H1 (cell line): ENCODE measurements around the gene PDRG1. TPM values are rescaled to one million over a fixed set of nuclear protein-coding genes. Genes with fewer than 3 reads are reported as not detected.

Experiments
- CTCF ChIA-PET: fragments of 300-600 bp; sonication (Branson Sonifier 250); formaldehyde crosslinking; loops from one replicate; lab custom pipeline; 2021; ENCODE audit not compliant: partially characterized antibody; lab: Charles Lee
- POLR2A ChIA-PET: fragments of 300-600 bp; sonication (Branson Sonifier 250); formaldehyde crosslinking; loops from one replicate; lab custom pipeline; 2021; ENCODE audit warnings: inconsistent platforms; ENCODE audit not compliant: partially characterized antibody; lab: Charles Lee
- DNase-seq, 2 experiments: peaks; one replicate each; pipeline versions ENCODE4 v3.0.0 to v3.0.0-alpha.2; 2010 to 2022; ENCODE audit warnings: low spot score in 2 of 2, low read depth in 1 of 2, mixed read lengths in 1 of 2
- FAIRE-seq: peaks from 2 replicates; lab custom pipeline; 2011; peaks lifted over from hg19 to GRCh38; lab: Jason Lieb, UNC
- H2AFZ ChIP-seq: 2 replicates; pipeline ENCODE4 v1.8.1; 2012; ENCODE audit warnings: low read length, inconsistent platforms
- H2AK5ac ChIP-seq: 2 replicates; pipeline ENCODE4 v1.6.1; 2013; ENCODE audit warnings: low read depth, low read length
- H2BK120ac ChIP-seq: replicated peaks from 2 replicates; pipeline ENCODE3; 2013; ENCODE audit warnings: low read depth, low read length, inconsistent platforms
- H2BK12ac ChIP-seq: 2 replicates; pipeline ENCODE4 v1.6.1; 2013; ENCODE audit warnings: low read depth, low read length
- H2BK15ac ChIP-seq: 2 replicates; pipeline ENCODE4 v1.6.1; 2013; ENCODE audit warnings: low read length
- H2BK20ac ChIP-seq: 2 replicates; pipeline ENCODE4 v1.6.1; 2013; ENCODE audit warnings: low read length
- H2BK5ac ChIP-seq: 2 replicates; pipeline ENCODE4 v1.6.1; 2013; ENCODE audit warnings: low read depth, low read length
- H3K14ac ChIP-seq: 2 replicates; pipeline ENCODE4 v1.6.1; 2013; ENCODE audit warnings: inconsistent platforms; ENCODE audit not compliant: insufficient read length
- H3K18ac ChIP-seq: 2 replicates; pipeline ENCODE4 v1.6.1; 2013; ENCODE audit warnings: low read length; ENCODE audit errors: extremely low read depth
- H3K23ac ChIP-seq: 2 replicates; pipeline ENCODE4 v1.6.1; 2013; ENCODE audit warnings: inconsistent platforms; ENCODE audit not compliant: insufficient read length
- H3K23me2 ChIP-seq: 2 replicates; pipeline ENCODE4 v1.6.1; 2013; ENCODE audit warnings: low read depth, low read length
- H3K27ac ChIP-seq: 2 replicates; pipeline ENCODE4 v1.6.1; 2011; ENCODE audit warnings: low read depth, low read length, inconsistent platforms
- H3K27me3 ChIP-seq, 4 experiments: replicated peaks in 1 of 4; 1 replicate in 1 of 4; 2 replicates in 3 of 4; pipeline versions ENCODE4 v1.6.1 to v1.8.1; 2011 to 2013; ENCODE audit warnings: low read length in 3 of 4, mild to moderate bottlenecking in 3 of 4, inconsistent platforms in 2 of 4, mixed read lengths in 2 of 4, moderate library complexity in 1 of 4; ENCODE audit not compliant: control insufficient read depth in 3 of 4, insufficient read depth in 3 of 4; ENCODE audit errors: extremely low read depth in 1 of 4
- H3K36me3 ChIP-seq, 4 experiments: 2 replicates each; pipeline versions ENCODE4 v1.6.1 to v1.8.1; 2011 to 2013; ENCODE audit warnings: mild to moderate bottlenecking in 4 of 4, low read length in 3 of 4, moderate library complexity in 2 of 4, control low read depth in 1 of 4, inconsistent platforms in 1 of 4; ENCODE audit not compliant: insufficient read depth in 4 of 4, control insufficient read depth in 2 of 4
- H3K4ac ChIP-seq: replicated peaks from 2 replicates; pipeline ENCODE3; 2013; ENCODE audit warnings: low read length, low read depth, mixed read lengths, inconsistent platforms; ENCODE audit not compliant: insufficient read length
- H3K4me1 ChIP-seq, 4 experiments: replicated peaks in 1 of 4; 1 replicate in 1 of 4; 2 replicates in 3 of 4; pipeline versions ENCODE4 v1.6.1 to v1.8.1; 2011 to 2013; ENCODE audit warnings: low read length in 3 of 4, inconsistent platforms in 2 of 4, mixed read lengths in 1 of 4; ENCODE audit not compliant: insufficient read depth in 4 of 4, control insufficient read depth in 3 of 4
- H3K4me2 ChIP-seq, 2 experiments: 2 replicates each; pipeline versions ENCODE4 v1.6.1 to v1.8.1; 2011 to 2013; ENCODE audit warnings: low read depth in 2 of 2, low read length in 2 of 2, control low read depth in 1 of 2, inconsistent platforms in 1 of 2, mild to moderate bottlenecking in 1 of 2; ENCODE audit not compliant: insufficient read depth in 1 of 2
- H3K4me3 ChIP-seq, 4 experiments: fragments of 200-600, 300-600 bp in 1 of 4; sonication (generic), shearing (Covaris generic), sonication (Bioruptor Twin) in 1 of 4; 2 replicates each; pipeline versions ENCODE4 v1.5.1 to v1.8.1; 2011 to 2016; ENCODE audit warnings: low read length in 4 of 4, low read depth in 3 of 4, control low read depth in 2 of 4, inconsistent platforms in 2 of 4, mild to moderate bottlenecking in 2 of 4, mixed read lengths in 1 of 4, moderate library complexity in 1 of 4; ENCODE audit not compliant: insufficient read depth in 2 of 4; ENCODE audit errors: extremely low read depth in 1 of 4
- H3K56ac ChIP-seq: replicated peaks from 2 replicates; pipeline ENCODE3; 2013; ENCODE audit warnings: low read depth, mild to moderate bottlenecking, mixed read lengths, low read length, inconsistent platforms; ENCODE audit not compliant: insufficient read length
- H3K79me1 ChIP-seq: 2 replicates; pipeline ENCODE4 v1.6.1; 2013; ENCODE audit warnings: low read depth, low read length, control low read depth
- H3K79me2 ChIP-seq, 2 experiments: 2 replicates each; pipeline versions ENCODE4 v1.6.1 to v1.8.1; 2012 to 2013; ENCODE audit warnings: low read length in 2 of 2, mild to moderate bottlenecking in 2 of 2, inconsistent platforms in 1 of 2; ENCODE audit not compliant: insufficient read depth in 2 of 2, control insufficient read depth in 1 of 2
- H3K9ac ChIP-seq, 4 experiments: replicated peaks in 1 of 4; 1 replicate in 1 of 4; 2 replicates in 3 of 4; pipeline versions ENCODE4 v1.6.1 to v1.8.1; 2011 to 2013; ENCODE audit warnings: low read depth in 3 of 4, low read length in 3 of 4, control low read depth in 2 of 4, mild to moderate bottlenecking in 2 of 4, moderate library complexity in 2 of 4, inconsistent platforms in 1 of 4; ENCODE audit errors: extremely low read depth in 1 of 4
- H3K9me3 ChIP-seq, 2 experiments: 2 replicates each; pipeline versions ENCODE4 v1.6.1 to v1.8.1; 2012 to 2013; ENCODE audit warnings: mild to moderate bottlenecking in 2 of 2, moderate library complexity in 2 of 2, control low read depth in 1 of 2, inconsistent platforms in 1 of 2, low read depth in 1 of 2, low read length in 1 of 2, mixed read lengths in 1 of 2; ENCODE audit not compliant: insufficient read depth in 2 of 2
- H4K20me1 ChIP-seq, 2 experiments: replicated peaks in 1 of 2; 2 replicates each; pipeline versions ENCODE3 to v1.8.1; 2011 to 2013; ENCODE audit warnings: inconsistent platforms in 2 of 2, low read length in 2 of 2, mild to moderate bottlenecking in 1 of 2; ENCODE audit not compliant: insufficient read depth in 2 of 2, control insufficient read depth in 1 of 2
- H4K5ac ChIP-seq: 2 replicates; pipeline ENCODE4 v1.6.1; 2013; ENCODE audit warnings: low read length, low read depth, mixed read lengths, inconsistent platforms; ENCODE audit not compliant: insufficient read length
- H4K8ac ChIP-seq: 2 replicates; pipeline ENCODE4 v1.8.0; 2013; ENCODE audit warnings: mild to moderate bottlenecking, moderate library complexity, low read length, inconsistent platforms; ENCODE audit not compliant: insufficient read depth; ENCODE audit errors: extremely low read depth
- H4K91ac ChIP-seq: replicated peaks from 2 replicates; pipeline ENCODE3; 2013; ENCODE audit warnings: low read length, mixed read lengths, inconsistent platforms; ENCODE audit not compliant: insufficient read length
- CHD1 ChIP-seq: IDR thresholded peaks from 2 replicates; pipeline ENCODE4 v1.6.1; 2012; ENCODE audit warnings: low read depth, low read length, improper control_type of control experiment
- GABPA ChIP-seq: IDR thresholded peaks from 2 replicates; pipeline ENCODE4 v1.6.1; 2011; ENCODE audit warnings: mild to moderate bottlenecking, low read length, moderate library complexity, borderline replicate concordance; ENCODE audit not compliant: insufficient read depth
- POLR2AphosphoS5 ChIP-seq: IDR thresholded peaks from 2 replicates; pipeline ENCODE4 v1.6.1; 2011; ENCODE audit warnings: low read depth, low read length
- SIRT6 ChIP-seq: IDR thresholded peaks from one replicate; pipeline ENCODE4 v1.7.1; 2012; ENCODE audit warnings: low read length, inconsistent platforms
- SRF ChIP-seq: IDR thresholded peaks from 2 replicates; pipeline ENCODE4 v1.6.1; 2011; ENCODE audit warnings: mild to moderate bottlenecking, low read depth, low read length, moderate library complexity
- WGBS, 2 experiments: shearing (Covaris generic) in 1 of 2; methylation state at CpG; one replicate each; pipeline versions ENCODE4 v1.1.6 to v1.1.7; 2013 to 2015; ENCODE audit warnings: low lambda C conversion rate in 2 of 2, mixed read lengths in 2 of 2, inconsistent platforms in 1 of 2, low coverage in 1 of 2, missing lambda C conversion rate in 1 of 2; ENCODE audit not compliant: insufficient replicate concordance in 2 of 2, insufficient coverage in 1 of 2, insufficient read length in 1 of 2; ENCODE audit errors: extremely low coverage in 1 of 2, missing lambda C conversion rate in 1 of 2; 5-methylcytosine and 5-hydroxymethylcytosine counted together
- polyA plus RNA-seq, 7 experiments: library from polyadenylated mRNA; depleted of rRNA in 3 of 7; stranded (reverse) in 5 of 7; unstranded in 2 of 7; fragments of >200 nt in 5 of 7; fragments of 200-250 nt in 2 of 7; gene quantifications; 1 replicate in 5 of 7; 2 replicates in 1 of 7; 4 replicates in 1 of 7; pipeline versions ENCODE4 v1.2.1 to v1.2.3, GENCODE V29; 2011 to 2013; ENCODE audit warnings: missing spikeins in 2 of 7, mixed read lengths in 2 of 7
- total RNA-seq: library from RNA; stranded (reverse); fragmentation: NEBNext Ultra II Directional; extraction: Animal tissue kit (Norgen Biotek cat#: 25700); gene quantifications from 2 replicates; pipeline ENCODE4 v1.2.1, GENCODE V29; 2021

PDRG1 gene
- total and polyA plus RNA-seq, 2 of the 8 experiments (the other 6 are each of a cell fraction or from before 2014, with no cell fraction given) = 14.2 to 20.8 TPM

GRCh38 chr20:31954500-31954899, 2.7 kb upstream of the PDRG1 start:
- Histone ChIP-seq H3K9me3 (no peaks in the 10 kb centered on the region; a peak in 2 of 4 replicates), H3K79me2 (peaks cover 7 to 21% of the 10 kb centered on the region in 2 experiments; a peak in 3 of 4 replicates), H3K79me1 (no peaks in the 10 kb centered on the region; the same call in 1 of the 2 replicates), H4K8ac (no peak overlapping the region), H2AK5ac (no peak overlapping the region), H3K4ac (no peak overlapping the region), H3K18ac (no peak overlapping the region), H3K4me3 (no peak overlapping the region), H2BK15ac (no peak overlapping the region), H3K27me3 (no peaks in the 10 kb centered on the region), H4K20me1 (peaks cover 4 to 6% of the 10 kb centered on the region in 2 experiments), H2BK5ac (no peak overlapping the region), H3K4me1 (peaks cover 0 to 6% (median 1%) of the 10 kb centered on the region in 4 experiments; a peak in 3 of 7 replicates), H3K9ac (no peak overlapping the region), H2BK12ac (no peak overlapping the region), H3K4me2 (no peak overlapping the region), H4K5ac (no peak overlapping the region), H2BK20ac (no peak overlapping the region), H3K23ac (no peak overlapping the region), H3K23me2 (peaks cover 2% of the 10 kb centered on the region; the same call in 1 of the 2 replicates), H4K91ac (no peak overlapping the region), H2AFZ (no peak overlapping the region), H3K14ac (no peak overlapping the region), H2BK120ac (no peak overlapping the region), H3K27ac (no peak overlapping the region), H3K36me3 (peaks cover 2 to 7% (median 3%) of the 10 kb centered on the region in 4 experiments; a peak in 4 of 8 replicates), H3K56ac (no peak overlapping the region)
- ChIA-PET POLR2A (interaction anchor here (1.0 kb wide), 1 partner anchor 10 kb away, joined by 4 read pairs; no protein-coding TSS in a partner anchor), CTCF (interaction anchor here (0.7 to 6.7 kb wide), 6 partner anchors 14 to 131 kb away, joined by 3 to 88 read pairs (median 3); partner anchors contain the start of gene XKR7)
- FAIRE-seq (no peak), DNase-seq (no peak)
- WGBS, 2 experiments = 65% methylated on average over 1 of the region's 1 CpG; no CpG with 5 or more reads in 1 of the 2 experiments
- TF ChIP-seq SRF (no peak), POLR2AphosphoS5 (no peak), GABPA (no peak), CHD1 (no peak), SIRT6 (no peak)
